Mesenchymal stem cell (in vitro differentiated cells and primary cell): Measurements from ENCODE around the gene KIF17.
"Not testable (repeated sequence)": the region's sequence is repeated elsewhere in the genome, so short reads cannot be mapped to it uniquely, and the experiment has no call there.

Experiments
- DNase-seq: peaks from one replicate; pipeline ENCODE4 v3.0.0-alpha.2; 2013
- H2AFZ ChIP-seq: one replicate; pipeline ENCODE4 v1.6.1; 2013; ENCODE audit warnings: low read depth, mild to moderate bottlenecking, control low read depth, inconsistent platforms, low read length, moderate library complexity
- H2AK5ac ChIP-seq: 2 replicates; pipeline ENCODE4 v1.6.1; 2013; ENCODE audit warnings: low read length, moderate library complexity, mild to moderate bottlenecking, inconsistent platforms; ENCODE audit not compliant: severe bottlenecking
- H2BK120ac ChIP-seq: one replicate; pipeline ENCODE4 v1.6.1; 2013; ENCODE audit warnings: low read depth, mild to moderate bottlenecking, inconsistent platforms, low read length, moderate library complexity
- H2BK12ac ChIP-seq, 2 experiments: one replicate each; pipeline ENCODE4 v1.6.1; 2013; ENCODE audit warnings: inconsistent platforms in 2 of 2, low read length in 2 of 2, mild to moderate bottlenecking in 2 of 2, moderate library complexity in 2 of 2, control low read depth in 1 of 2
- H2BK15ac ChIP-seq: one replicate; pipeline ENCODE4 v1.6.1; 2013; ENCODE audit warnings: mild to moderate bottlenecking, low read depth, inconsistent platforms; ENCODE audit not compliant: poor library complexity, severe bottlenecking
- H2BK5ac ChIP-seq: 2 replicates; pipeline ENCODE4 v1.6.1; 2013; ENCODE audit warnings: low read depth, mild to moderate bottlenecking, low read length, control low read depth, inconsistent platforms; ENCODE audit not compliant: poor library complexity, severe bottlenecking
- H3K14ac ChIP-seq, 2 experiments: one replicate each; pipeline ENCODE4 v1.6.1; 2013; ENCODE audit warnings: inconsistent platforms in 2 of 2, low read length in 2 of 2, control low read depth in 1 of 2, mild to moderate bottlenecking in 1 of 2, moderate library complexity in 1 of 2
- H3K18ac ChIP-seq, 2 experiments: one replicate each; pipeline ENCODE4 v1.6.1; 2013; ENCODE audit warnings: inconsistent platforms in 2 of 2, low read length in 2 of 2, control low read depth in 1 of 2, low read depth in 1 of 2, mild to moderate bottlenecking in 1 of 2
- H3K23ac ChIP-seq, 2 experiments: one replicate each; pipeline ENCODE4 v1.6.1; 2013; ENCODE audit warnings: inconsistent platforms in 2 of 2, low read length in 2 of 2, mild to moderate bottlenecking in 2 of 2, moderate library complexity in 2 of 2, control low read depth in 1 of 2
- H3K27ac ChIP-seq: 2 replicates; pipeline ENCODE4 v1.5.1; 2013; ENCODE audit warnings: mild to moderate bottlenecking, moderate library complexity, low read length, control low read depth, inconsistent platforms; ENCODE audit not compliant: poor library complexity, severe bottlenecking
- H3K27me3 ChIP-seq, 2 experiments: 2 replicates each; pipeline versions ENCODE4 v1.6.1 to v1.7.0; 2013; ENCODE audit warnings: low read length in 2 of 2, mild to moderate bottlenecking in 2 of 2, moderate library complexity in 2 of 2, control low read depth in 1 of 2, inconsistent platforms in 1 of 2; ENCODE audit not compliant: control insufficient read depth in 1 of 2, insufficient read depth in 1 of 2
- H3K36me3 ChIP-seq, 2 experiments: 2 replicates each; pipeline versions ENCODE4 v1.6.1 to v1.7.0; 2013; ENCODE audit warnings: low read length in 2 of 2, control low read depth in 1 of 2, inconsistent platforms in 1 of 2, low read depth in 1 of 2, mild to moderate bottlenecking in 1 of 2; ENCODE audit not compliant: insufficient read depth in 2 of 2, control insufficient read depth in 1 of 2
- H3K4ac ChIP-seq, 2 experiments: one replicate each; pipeline ENCODE4 v1.6.1; 2013; ENCODE audit warnings: inconsistent platforms in 2 of 2, low read length in 2 of 2, mild to moderate bottlenecking in 2 of 2, moderate library complexity in 2 of 2, control low read depth in 1 of 2, low read depth in 1 of 2
- H3K4me1 ChIP-seq: 2 replicates; pipeline ENCODE4 v1.6.1; 2013; ENCODE audit warnings: low read depth, low read length, control low read depth; ENCODE audit not compliant: control insufficient read depth, insufficient read depth
- H3K4me2 ChIP-seq: 2 replicates; pipeline ENCODE4 v1.6.1; 2013; ENCODE audit warnings: low read length, mild to moderate bottlenecking, inconsistent platforms; ENCODE audit not compliant: poor library complexity, severe bottlenecking
- H3K4me3 ChIP-seq, 2 experiments: 2 replicates each; pipeline versions ENCODE4 v1.5.1 to v1.7.0; 2013; ENCODE audit warnings: low read length in 2 of 2, mild to moderate bottlenecking in 2 of 2, control low read depth in 1 of 2, low read depth in 1 of 2; ENCODE audit not compliant: insufficient read depth in 1 of 2
- H3K79me1 ChIP-seq: replicated peaks from 2 replicates; pipeline ENCODE4 v1.6.1; 2013; ENCODE audit warnings: mild to moderate bottlenecking, control low read depth, low read length, inconsistent platforms; ENCODE audit not compliant: poor library complexity, severe bottlenecking
- H3K9ac ChIP-seq: 2 replicates; pipeline ENCODE4 v1.7.0; 2013; ENCODE audit warnings: mild to moderate bottlenecking, low read length, moderate library complexity
- H3K9me3 ChIP-seq: 2 replicates; pipeline ENCODE4 v1.7.0; 2013; ENCODE audit warnings: mild to moderate bottlenecking, low read length; ENCODE audit not compliant: control insufficient read depth
- H4K8ac ChIP-seq: one replicate; pipeline ENCODE4 v1.6.1; 2013; ENCODE audit warnings: inconsistent platforms, mild to moderate bottlenecking, low read length, moderate library complexity
- H4K91ac ChIP-seq: one replicate; pipeline ENCODE4 v1.6.1; 2013; ENCODE audit warnings: mild to moderate bottlenecking, low read length, inconsistent platforms
- WGBS: methylation state at CpG from one replicate; pipeline ENCODE4 v1.1.7; 2013; ENCODE audit warnings: mixed read lengths; 5-methylcytosine and 5-hydroxymethylcytosine counted together

Gene KIF17

DNA sequence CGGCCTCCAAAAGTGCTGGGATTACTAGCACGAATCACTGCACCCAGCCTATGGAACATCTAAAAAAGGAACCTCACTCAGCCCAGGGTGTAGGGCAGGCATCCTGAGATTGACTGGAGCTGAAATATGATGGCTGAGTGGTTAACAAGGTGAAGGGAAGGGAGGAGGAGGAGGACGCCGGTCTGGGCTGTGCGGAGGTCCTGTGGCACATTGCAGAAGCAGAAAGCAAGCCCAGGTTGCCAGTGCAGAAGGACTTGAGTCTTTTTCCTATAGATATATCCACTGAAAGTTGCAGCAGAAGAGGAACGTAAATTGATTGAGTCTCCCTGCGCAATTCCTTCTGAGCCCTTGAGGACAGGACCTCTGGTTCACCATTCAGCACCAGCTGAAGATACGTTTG is 1.5 kb upstream of the KIF17 start:
- Histone ChIP-seq H3K79me1 (no peaks in the 10 kb centered on the region), H3K9ac (no peak overlapping the region), H3K18ac (no peak overlapping the region), H2BK12ac (no peak overlapping the region), H3K4me2 (no peak overlapping the region), H4K91ac (no peak overlapping the region), H3K4ac (no peak overlapping the region), H3K14ac (no peak overlapping the region), H2AFZ (no peak overlapping the region), H2BK5ac (no peak overlapping the region), H3K4me3 (no peak overlapping the region), H3K9me3 (no peaks in the 10 kb centered on the region), H4K8ac (no peak overlapping the region), H3K4me1 (peaks cover 22% of the 10 kb centered on the region), H2BK15ac (no peak overlapping the region), H3K27me3 (peaks cover 0 to 34% of the 10 kb centered on the region in 2 experiments), H2AK5ac (no peak overlapping the region), H3K27ac (no peak overlapping the region), H3K23ac (no peak overlapping the region), H2BK120ac (no peak overlapping the region), H3K36me3 (peaks cover 0 to 33% of the 10 kb centered on the region in 2 experiments)
- no peak for DNase-seq
- WGBS = 95% methylated on average over 7 of the region's 8 CpGs

DNA sequence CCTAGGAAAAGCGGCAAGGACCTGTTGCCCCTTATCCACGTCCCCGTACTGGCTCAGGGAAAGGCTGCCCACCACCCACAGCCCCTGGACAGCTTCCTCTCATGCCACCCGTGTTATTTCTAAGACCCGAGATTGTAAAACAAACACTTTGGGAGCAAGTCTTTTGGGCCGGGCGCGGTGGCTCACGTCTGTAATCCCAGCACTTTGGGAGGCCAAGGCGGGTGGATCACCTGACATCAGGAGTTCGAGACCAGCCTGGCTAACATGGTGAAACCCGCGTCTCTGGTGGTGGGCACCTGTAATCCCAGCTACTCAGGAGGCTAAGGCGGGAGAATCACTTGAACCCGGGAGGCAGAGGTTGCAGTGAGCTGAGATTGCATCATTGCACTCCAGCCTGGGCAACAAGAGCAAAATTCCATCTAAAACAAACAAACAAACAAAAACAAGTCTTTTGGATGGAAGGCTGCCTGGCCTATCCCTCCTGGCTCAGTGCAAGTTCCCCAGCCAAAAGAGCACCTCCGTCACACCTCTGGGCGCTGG is 606 bp upstream of the KIF17 start:
- not testable (repeated sequence) for H3K23ac ChIP-seq, H3K27ac ChIP-seq, H2BK120ac ChIP-seq, H2BK15ac ChIP-seq, H4K8ac ChIP-seq, H3K9me3 ChIP-seq, H2AK5ac ChIP-seq, H4K91ac ChIP-seq, H2BK5ac ChIP-seq, H3K14ac ChIP-seq, H3K79me1 ChIP-seq, DNase-seq, H2BK12ac ChIP-seq
- H3K4me1 ChIP-seq = peaks cover 17% of the 10 kb centered on the region
- peak overlapping the region; percentile 59 to 84 for H3K18ac ChIP-seq
- peak overlapping the region; percentile 68 for H3K9ac ChIP-seq
- peaks cover 0 to 24% of the 10 kb centered on the region in 2 experiments for H3K36me3 ChIP-seq
- peak overlapping the region in 1 of 2 experiments; percentile 76 for H3K4ac ChIP-seq
- WGBS = 73% methylated on average over 17 of the region's 17 CpGs
- H3K27me3 ChIP-seq = peaks cover 0 to 34% of the 10 kb centered on the region in 2 experiments
- peak overlapping the region; percentile 46 for H2AFZ ChIP-seq
- H3K4me3 ChIP-seq = peak overlapping the region; percentile 67
- H3K4me2 ChIP-seq = peak overlapping the region; percentile 84

DNA sequence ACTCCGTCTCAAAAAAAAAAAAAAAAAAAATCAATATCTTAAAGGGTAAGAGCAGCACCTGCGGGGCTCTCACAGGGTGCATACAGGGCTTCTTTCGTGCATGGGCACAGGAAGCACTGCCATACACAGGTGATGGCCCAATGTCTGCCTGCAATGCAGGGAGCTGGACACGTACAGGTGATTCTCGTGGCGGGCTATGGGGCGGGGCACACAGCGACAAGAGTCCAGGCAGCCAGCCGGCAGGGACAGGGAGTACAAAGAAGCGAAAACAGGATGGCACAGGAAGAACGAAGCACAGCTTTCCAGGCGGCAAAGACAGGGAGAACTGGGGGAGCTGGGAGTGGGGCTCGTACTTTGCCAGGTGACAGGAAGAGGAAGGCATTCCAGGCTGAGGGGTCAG is 1.6 kb downstream of the KIF17 start:
- WGBS = 94% methylated on average over 13 of the region's 13 CpGs
- Histone ChIP-seq H2BK5ac (no peak overlapping the region), H3K4me3 (no peak overlapping the region), H3K9me3 (no peaks in the 10 kb centered on the region), H3K27ac (no peak overlapping the region), H2AK5ac (no peak overlapping the region), H3K18ac (no peak overlapping the region), H3K4ac (no peak overlapping the region), H3K4me2 (no peak overlapping the region), H2AFZ (no peak overlapping the region), H3K27me3 (peaks cover 0 to 34% of the 10 kb centered on the region in 2 experiments), H2BK15ac (no peak overlapping the region), H2BK12ac (no peak overlapping the region), H2BK120ac (no peak overlapping the region), H4K8ac (no peak overlapping the region), H3K23ac (no peak overlapping the region), H3K9ac (no peak overlapping the region), H3K79me1 (no peaks in the 10 kb centered on the region), H4K91ac (no peak overlapping the region), H3K36me3 (peaks cover 0 to 8% of the 10 kb centered on the region in 2 experiments), H3K4me1 (peaks cover 17% of the 10 kb centered on the region), H3K14ac (no peak overlapping the region)
- no peak for DNase-seq

DNA sequence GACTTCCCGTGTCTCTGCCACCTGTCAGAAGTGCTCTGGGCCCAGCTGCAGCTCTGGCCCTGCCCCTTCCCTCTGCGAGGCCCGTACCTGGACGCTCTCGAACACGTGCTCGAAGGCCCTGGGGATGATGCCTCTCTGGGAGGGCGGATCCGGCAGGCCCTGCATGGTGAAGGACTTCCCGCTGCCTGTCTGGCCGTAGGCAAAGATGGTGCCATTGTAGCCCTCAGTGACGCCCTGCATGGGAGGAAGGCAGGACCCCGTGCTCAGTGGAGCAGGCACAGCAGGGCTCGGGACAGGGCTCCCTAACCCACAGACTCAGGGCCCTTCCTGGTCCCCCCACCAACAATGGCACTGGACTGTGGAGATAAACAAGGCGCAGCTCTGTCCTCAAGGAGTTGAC is 2.4 kb downstream of the KIF17 start:
- H3K23ac ChIP-seq = no peak overlapping the region
- no peak overlapping the region for H3K27ac ChIP-seq
- no peak overlapping the region for H2BK120ac ChIP-seq
- H2BK5ac ChIP-seq = no peak overlapping the region
- H3K4me1 ChIP-seq = peaks cover 22% of the 10 kb centered on the region
- H4K91ac ChIP-seq = no peak overlapping the region
- no peaks in the 10 kb centered on the region for H3K9me3 ChIP-seq
- no peak overlapping the region for H2BK12ac ChIP-seq
- no peak overlapping the region for H3K14ac ChIP-seq
- no peak overlapping the region for H3K4ac ChIP-seq
- H4K8ac ChIP-seq = no peak overlapping the region
- peaks cover 0 to 40% of the 10 kb centered on the region in 2 experiments for H3K27me3 ChIP-seq
- no peak overlapping the region for H3K18ac ChIP-seq
- H2BK15ac ChIP-seq = no peak overlapping the region
- no peaks in the 10 kb centered on the region for H3K79me1 ChIP-seq
- no peak overlapping the region for H2AFZ ChIP-seq
- H3K4me2 ChIP-seq = no peak overlapping the region
- no peak overlapping the region for H3K9ac ChIP-seq
- H3K4me3 ChIP-seq = no peak overlapping the region
- no peak for DNase-seq
- 94% methylated on average over 13 of the region's 15 CpGs for WGBS
- H2AK5ac ChIP-seq = no peak overlapping the region
- H3K36me3 ChIP-seq = peaks cover 0 to 3% of the 10 kb centered on the region in 2 experiments
